ENCODE measurements around the gene ZBTB24. TPM values are rescaled to one million over a fixed set of nuclear protein-coding genes. Genes with fewer than 3 reads are reported as not detected.

Gene ZBTB24
- total and polyA plus RNA-seq, 2 donors = 9.2 TPM

GRCh38 chr6:109424946-109425345 lies 58.1 kb downstream of the ZBTB24 start:
- no peak overlapping the region for H3K27ac ChIP-seq (ENCODE audit: low read depth in 1 of 2, low read length in 1 of 2)
- 96% methylated on average over 2 of the region's 2 CpGs for WGBS
- H3K4me3 ChIP-seq (ENCODE audit: low read length in 2 of 2) = no peak overlapping the region

DNA sequence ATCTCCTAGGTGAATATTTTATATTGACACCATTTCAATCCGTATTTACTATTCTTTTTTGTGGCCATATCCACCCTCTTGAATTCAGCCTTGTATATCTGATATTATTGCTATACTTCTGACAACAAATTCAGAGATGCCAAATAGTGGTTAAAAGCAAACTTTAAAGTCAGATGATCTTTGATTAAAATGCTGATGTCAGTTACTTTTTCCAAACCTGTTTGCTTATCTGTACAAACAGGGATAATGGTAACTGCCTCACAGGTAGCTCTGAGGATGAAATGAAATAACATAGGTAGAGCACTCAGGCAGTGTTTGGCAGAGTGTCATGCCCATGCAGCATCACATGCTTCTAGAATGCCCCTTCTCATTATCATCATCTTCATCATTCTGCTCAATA lies 61.8 kb downstream of the ZBTB24 start:
- DNase-seq (ENCODE audit: low read depth in 6 of 9, low spot score in 9 of 9) = no peak
- no peak overlapping the region for H3K27ac ChIP-seq (ENCODE audit: low read depth in 1 of 2, low read length in 1 of 2)
- WGBS = 97% methylated on average over 1 of the region's 1 CpG
- H3K4me1 ChIP-seq (ENCODE audit: control insufficient read depth in 2 of 2, insufficient read depth in 2 of 2, low read length in 2 of 2) = no peaks in the 10 kb centered on the region
- no peaks in the 10 kb centered on the region for H3K9me3 ChIP-seq (ENCODE audit: control insufficient read depth in 2 of 2, insufficient read depth in 1 of 2, low read length in 1 of 2)
- no peaks in the 10 kb centered on the region for H3K27me3 ChIP-seq (ENCODE audit: control insufficient read depth in 2 of 2, insufficient read depth in 1 of 2, low read length in 1 of 2)
- H3K4me3 ChIP-seq (ENCODE audit: low read length in 2 of 2) = no peak overlapping the region
- no peaks in the 10 kb centered on the region for H3K36me3 ChIP-seq (ENCODE audit: control insufficient read depth in 2 of 2, insufficient read depth in 2 of 2, low read length in 1 of 2)

More at GRCh38 chr6:109424946-109425345, 58.1 kb downstream of the ZBTB24 start:
- Histone ChIP-seq H3K9me3 (ENCODE audit: control insufficient read depth in 2 of 2, insufficient read depth in 1 of 2, low read length in 1 of 2) (no peaks in the 10 kb centered on the region), H3K36me3 (ENCODE audit: control insufficient read depth in 2 of 2, insufficient read depth in 2 of 2, low read length in 1 of 2) (no peaks in the 10 kb centered on the region), H3K27me3 (ENCODE audit: control insufficient read depth in 2 of 2, insufficient read depth in 1 of 2, low read length in 1 of 2) (no peaks in the 10 kb centered on the region), H3K4me1 (ENCODE audit: control insufficient read depth in 2 of 2, insufficient read depth in 2 of 2, low read length in 2 of 2) (no peaks in the 10 kb centered on the region)
- DNase-seq (ENCODE audit: low read depth in 6 of 9, low spot score in 9 of 9) = no peak

DNA sequence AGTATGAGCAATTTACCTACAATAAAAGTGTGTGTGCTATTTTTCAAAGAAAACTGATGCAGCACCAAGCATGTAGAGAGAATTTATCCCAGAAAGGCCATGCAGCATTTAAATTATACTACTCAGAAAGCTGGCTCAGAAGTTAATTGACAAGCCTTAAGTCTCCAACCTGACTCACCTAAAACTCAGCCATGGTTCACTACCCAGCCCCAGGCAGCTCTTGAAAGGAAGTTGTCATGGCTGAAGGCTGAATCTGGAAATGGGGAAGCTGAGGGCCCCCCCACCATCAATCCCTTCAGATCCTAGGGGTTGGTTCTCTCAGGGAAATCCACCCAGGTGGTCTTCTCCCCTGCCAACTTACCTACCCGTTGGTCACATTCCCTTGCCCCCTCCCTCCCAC lies 62.3 kb downstream of the ZBTB24 start:
- H3K27ac ChIP-seq (ENCODE audit: low read depth in 1 of 2, low read length in 1 of 2) = no peak overlapping the region
- H3K27me3 ChIP-seq (ENCODE audit: control insufficient read depth in 2 of 2, insufficient read depth in 1 of 2, low read length in 1 of 2) = no peaks in the 10 kb centered on the region
- no peaks in the 10 kb centered on the region for H3K36me3 ChIP-seq (ENCODE audit: control insufficient read depth in 2 of 2, insufficient read depth in 2 of 2, low read length in 1 of 2)
- H3K4me1 ChIP-seq (ENCODE audit: control insufficient read depth in 2 of 2, insufficient read depth in 2 of 2, low read length in 2 of 2) = no peaks in the 10 kb centered on the region
- H3K4me3 ChIP-seq (ENCODE audit: low read length in 2 of 2) = no peak overlapping the region
- DNase-seq (ENCODE audit: low read depth in 6 of 9, low spot score in 9 of 9) = no peak
- 47% methylated on average over 1 of the region's 1 CpG for WGBS
- no peaks in the 10 kb centered on the region for H3K9me3 ChIP-seq (ENCODE audit: control insufficient read depth in 2 of 2, insufficient read depth in 1 of 2, low read length in 1 of 2)

GRCh38 chr6:109417646-109418045 lies 65.4 kb downstream of the ZBTB24 start:
- no peak overlapping the region for H3K27ac ChIP-seq (ENCODE audit: low read depth in 1 of 2, low read length in 1 of 2)
- H3K4me3 ChIP-seq (ENCODE audit: low read length in 2 of 2) = no peak overlapping the region
- no peaks in the 10 kb centered on the region for H3K9me3 ChIP-seq (ENCODE audit: control insufficient read depth in 2 of 2, insufficient read depth in 1 of 2, low read length in 1 of 2)
- no peaks in the 10 kb centered on the region for H3K4me1 ChIP-seq (ENCODE audit: control insufficient read depth in 2 of 2, insufficient read depth in 2 of 2, low read length in 2 of 2)
- WGBS = 98% methylated on average over 4 of the region's 4 CpGs
- no peak for DNase-seq (ENCODE audit: low read depth in 6 of 9, low spot score in 9 of 9)
- no peaks in the 10 kb centered on the region for H3K27me3 ChIP-seq (ENCODE audit: control insufficient read depth in 2 of 2, insufficient read depth in 1 of 2, low read length in 1 of 2)
- H3K36me3 ChIP-seq (ENCODE audit: control insufficient read depth in 2 of 2, insufficient read depth in 2 of 2, low read length in 1 of 2) = no peaks in the 10 kb centered on the region

Other genes with a start within 250 kb of the ZBTB24 start
- 234 TPM for gene CD164, start 100.8 kb downstream of the ZBTB24 start, total RNA-seq
- 207 TPM for gene CD164, start 100.8 kb downstream of the ZBTB24 start, polyA plus RNA-seq
- gene PPIL6, start 42.6 kb downstream of the ZBTB24 start, total RNA-seq = 1.3 TPM
- 1.4 TPM for gene PPIL6, start 42.6 kb downstream of the ZBTB24 start, polyA plus RNA-seq
- 14.6 TPM for gene SMPD2, start 42.5 kb downstream of the ZBTB24 start, total RNA-seq
- 18.8 TPM for gene SMPD2, start 42.5 kb downstream of the ZBTB24 start, polyA plus RNA-seq
- gene MICAL1, start 27.4 kb downstream of the ZBTB24 start, total RNA-seq = 27.6 TPM
- 118 TPM for gene MICAL1, start 27.4 kb downstream of the ZBTB24 start, polyA plus RNA-seq
- gene AK9, start 208.0 kb upstream of the ZBTB24 start, total RNA-seq = 14.4 TPM
- 12.9 TPM for gene AK9, start 208.0 kb upstream of the ZBTB24 start, polyA plus RNA-seq
- gene FIG4, start 208.1 kb upstream of the ZBTB24 start, total RNA-seq = 18.9 TPM
- 16.7 TPM for gene FIG4, start 208.1 kb upstream of the ZBTB24 start, polyA plus RNA-seq